H1 (cell line): ENCODE measurements around the gene KIF2C. TPM values are rescaled to one million over a fixed set of nuclear protein-coding genes. Genes with fewer than 3 reads are reported as not detected.

Experiments used
- JUND ChIP-seq: IDR thresholded peaks from 2 replicates; pipeline ENCODE4 v1.6.1; 2011; ENCODE audit warnings: mild to moderate bottlenecking, improper control_type of control experiment, low read length
- RBBP5 ChIP-seq: IDR thresholded peaks from 2 replicates; pipeline ENCODE4 v1.7.1; 2012; ENCODE audit warnings: low read depth, mild to moderate bottlenecking, inconsistent platforms, low read length, moderate library complexity, borderline replicate concordance
- SP1 ChIP-seq: IDR thresholded peaks from 2 replicates; pipeline ENCODE4 v1.6.1; 2011; ENCODE audit warnings: low read depth, low read length
- polyA plus RNA-seq, 7 experiments: library from polyadenylated mRNA; depleted of rRNA in 3 of 7; stranded (reverse) in 5 of 7; unstranded in 2 of 7; fragments of >200 nt in 5 of 7; fragments of 200-250 nt in 2 of 7; gene quantifications; 1 replicate in 5 of 7; 2 replicates in 1 of 7; 4 replicates in 1 of 7; pipeline versions ENCODE4 v1.2.1 to v1.2.3, GENCODE V29; 2011 to 2013; ENCODE audit warnings: missing spikeins in 2 of 7, mixed read lengths in 2 of 7
- total RNA-seq: library from RNA; stranded (reverse); fragmentation: NEBNext Ultra II Directional; extraction: Animal tissue kit (Norgen Biotek cat#: 25700); gene quantifications from 2 replicates; pipeline ENCODE4 v1.2.1, GENCODE V29; 2021

KIF2C gene
- total and polyA plus RNA-seq, 2 of the 8 experiments (the other 6 are each of a cell fraction or from before 2014, with no cell fraction given) = 41.8 to 68.1 TPM

- no peak for TF ChIP-seq RBBP5
- TF ChIP-seq JUND = no peak
- no peak for TF ChIP-seq SP1
- TF ChIP-seq, all 59 proteins: peak for 0
Observed at GRCh38 chr1:44785501-44786137, 46.0 kb downstream of the KIF2C start (continued).
